ENCODE results near the gene CDC42SE2. TPM values are rescaled to one million over a fixed set of nuclear protein-coding genes. Genes with fewer than 3 reads are reported as not detected.
A peak's percentile ranks its signal among the peaks of the same experiment; 100 is the strongest.
"Not testable (repeated sequence)": the region's sequence is repeated elsewhere in the genome, so short reads cannot be mapped to it uniquely, and the experiment has no call there.

The CDC42SE2 gene
- total RNA-seq, 1 donor from 2014 or later, result 49.3 TPM

GRCh38 chr5:131389096-131389868 lies 125.4 kb downstream of the CDC42SE2 start:
- no peak for DNase-seq (ENCODE audit: low read depth, low spot score)

DNA sequence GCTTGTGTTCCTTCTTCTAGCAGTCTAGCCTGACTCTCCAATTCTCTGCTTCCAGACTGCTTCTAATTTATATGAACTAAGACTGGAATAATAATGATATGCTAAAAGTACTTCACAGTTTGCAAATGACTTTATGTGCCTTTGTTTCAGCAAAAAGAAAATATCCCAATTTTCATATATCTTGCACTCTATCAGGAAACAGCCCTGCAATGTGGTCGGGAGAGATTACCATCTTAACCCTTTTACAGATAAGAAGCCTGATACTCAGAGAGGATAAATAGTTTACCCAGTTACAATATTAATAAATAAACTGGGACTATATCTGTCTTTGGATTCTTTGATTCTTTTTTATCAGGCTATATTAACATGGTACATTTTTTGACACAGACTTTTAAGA lies 126.0 kb downstream of the CDC42SE2 start:
- no peak for DNase-seq (ENCODE audit: low read depth, low spot score)

DNA sequence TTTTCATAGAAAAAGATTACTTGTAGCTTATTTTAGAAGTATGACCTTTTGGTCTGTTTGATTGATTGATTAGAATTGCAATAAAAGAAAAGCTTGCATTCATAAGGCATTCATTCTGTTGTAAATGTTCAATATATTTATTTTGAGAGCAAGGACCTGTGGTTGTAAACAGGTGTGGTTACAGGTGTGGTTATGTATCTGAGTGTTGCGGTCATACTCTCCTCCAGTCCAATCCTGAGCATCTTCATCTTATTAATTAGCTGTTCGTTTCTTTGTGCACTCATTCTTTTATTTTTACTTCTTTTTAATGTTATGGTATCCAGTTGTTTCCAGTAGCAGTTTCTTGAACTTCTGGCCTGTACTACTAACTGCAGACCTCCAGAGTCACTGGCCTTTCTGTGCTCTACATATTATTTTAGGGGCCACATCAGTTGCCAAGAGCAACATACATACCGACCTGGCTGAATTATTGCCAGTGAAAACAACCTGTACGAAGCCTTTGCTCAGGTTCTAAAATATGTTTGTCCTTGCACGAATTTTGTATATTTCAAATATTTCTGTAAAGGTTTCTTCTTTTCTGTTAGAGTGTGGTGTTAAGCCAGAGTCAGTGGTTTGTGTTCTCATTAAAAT lies 128.7 kb downstream of the CDC42SE2 start:
- no peak for DNase-seq (ENCODE audit: low read depth, low spot score)

- DNase-seq (ENCODE audit: low read depth, low spot score), result peak; percentile 69
These were observed 129.7 kb downstream of the CDC42SE2 start for GRCh38 chr5:131393498-131393968.

DNA sequence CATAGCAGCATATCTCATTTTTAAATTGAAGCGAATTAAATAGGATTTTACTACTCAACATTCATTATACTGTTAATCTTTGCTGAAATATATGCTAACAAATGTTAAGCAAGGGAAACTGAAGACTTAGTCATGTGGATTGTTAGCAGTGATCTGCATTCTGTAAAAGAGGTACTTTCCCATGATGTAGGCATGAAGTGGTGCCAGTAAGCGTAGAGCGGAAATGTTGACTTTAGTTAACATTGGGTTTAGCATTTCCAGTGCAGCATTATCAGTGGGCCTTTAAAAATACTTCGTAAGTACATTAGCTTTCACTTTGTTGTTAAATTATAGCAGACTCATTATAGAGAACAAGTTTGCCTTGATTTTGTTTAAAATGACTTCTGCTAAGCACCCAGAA lies 130.3 kb downstream of the CDC42SE2 start:
- DNase-seq (ENCODE audit: low read depth, low spot score), result peak; percentile 84

DNA sequence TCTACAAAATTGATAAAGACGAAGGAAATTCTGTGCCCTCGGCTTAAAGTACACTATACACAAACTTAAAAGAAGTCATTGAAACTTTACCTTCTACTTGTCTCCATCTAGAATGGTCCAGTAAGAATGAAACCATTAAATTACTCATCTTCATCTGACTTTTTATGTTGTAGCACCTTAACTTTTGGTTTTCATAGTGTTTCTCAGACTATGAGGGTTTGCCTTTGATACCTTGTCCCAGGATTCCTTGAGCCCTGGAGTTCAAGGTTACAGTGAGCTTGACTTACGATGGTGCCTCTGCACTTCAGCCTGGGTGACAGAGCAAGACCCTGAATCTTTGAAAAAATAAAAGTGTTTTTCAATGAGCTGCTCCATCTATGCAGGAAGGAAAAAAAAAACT lies 132.2 kb downstream of the CDC42SE2 start:
- DNase-seq (ENCODE audit: low read depth, low spot score), result no peak

- DNase-seq (ENCODE audit: low read depth, low spot score), result no peak
These were observed 132.9 kb downstream of the CDC42SE2 start for GRCh38 chr5:131396630-131397273.

GRCh38 chr5:131399007-131399406 lies 135.2 kb downstream of the CDC42SE2 start:
- not testable (repeated sequence) for DNase-seq (ENCODE audit: low read depth, low spot score)

DNA sequence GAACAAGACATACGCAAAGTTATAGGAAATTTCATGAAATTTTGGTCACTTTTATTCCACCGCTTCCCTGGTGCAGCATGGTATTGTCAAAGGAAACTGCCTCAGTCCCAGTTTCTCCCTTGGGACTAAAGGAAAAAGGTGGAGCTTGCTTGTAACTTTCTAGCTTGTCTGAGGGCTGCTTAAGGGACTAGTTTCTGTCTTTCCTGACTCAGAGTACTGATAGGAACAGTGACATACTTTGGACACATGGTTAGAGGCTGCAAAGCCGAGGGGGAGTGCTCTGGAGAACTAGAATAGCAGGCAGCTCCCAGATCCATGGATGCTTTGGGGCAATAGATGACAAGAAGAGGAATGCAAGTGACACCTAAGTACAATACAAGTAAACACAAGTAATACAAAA lies 136.7 kb downstream of the CDC42SE2 start:
- no peak for DNase-seq (ENCODE audit: low read depth, low spot score)

GRCh38 chr5:131405674-131406073 lies 141.8 kb downstream of the CDC42SE2 start:
- no peak for DNase-seq (ENCODE audit: low read depth, low spot score)

- DNase-seq (ENCODE audit: low read depth, low spot score), result no peak
These were observed 142.2 kb downstream of the CDC42SE2 start for GRCh38 chr5:131406076-131406475.

DNA sequence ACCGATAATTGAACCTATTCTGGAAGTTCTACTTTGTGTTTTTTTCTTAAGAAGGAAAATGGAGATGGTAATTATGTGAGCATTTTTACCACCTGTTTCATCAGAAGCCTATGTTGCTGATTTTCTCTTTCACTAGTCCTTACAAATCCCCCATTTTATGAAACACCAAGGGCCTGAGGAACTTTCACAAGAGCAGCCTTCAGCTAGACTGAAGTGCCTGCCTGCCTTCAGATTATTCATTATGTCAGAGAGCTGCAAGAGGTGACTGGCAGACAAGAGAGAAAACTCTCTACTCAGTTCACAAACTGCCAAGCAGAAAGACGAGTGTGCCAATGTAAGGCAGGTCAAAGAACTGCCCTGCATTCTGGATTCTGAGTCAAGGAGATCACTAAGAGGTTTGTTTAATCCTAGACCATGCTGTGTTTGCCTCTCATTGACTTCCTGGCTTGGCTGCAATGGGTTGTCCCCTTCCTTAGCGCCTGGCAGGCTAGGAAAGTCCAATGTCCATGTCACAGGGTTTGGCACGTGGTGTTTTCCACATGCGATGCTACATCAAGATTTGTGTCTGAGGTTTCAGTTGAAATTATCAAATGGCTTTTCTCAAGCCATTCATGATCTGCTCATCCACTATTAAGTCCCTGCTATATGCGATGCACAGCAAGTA lies 143.3 kb downstream of the CDC42SE2 start:
- DNase-seq (ENCODE audit: low read depth, low spot score), result no peak

GRCh38 chr5:131413605-131414559 lies 150.0 kb downstream of the CDC42SE2 start:
- DNase-seq (ENCODE audit: low read depth, low spot score), result no peak

DNA sequence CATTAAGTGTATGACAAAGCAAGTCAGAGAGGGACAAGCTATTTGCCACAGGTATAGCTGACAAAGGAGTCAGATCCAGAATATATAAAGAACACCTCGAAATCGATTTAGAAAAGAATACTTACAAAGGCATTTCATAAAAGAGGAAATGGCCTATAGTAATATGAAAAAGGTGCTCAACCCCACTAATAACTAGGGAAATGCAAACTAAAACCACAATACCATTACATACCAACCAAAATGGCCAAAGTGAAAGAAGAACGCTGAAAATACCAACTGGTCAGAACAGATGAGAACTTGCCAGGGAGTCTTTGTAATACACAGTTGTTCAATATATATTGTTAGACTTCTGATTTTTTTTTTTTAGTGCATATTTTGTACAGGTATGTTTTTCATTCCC lies 152.9 kb downstream of the CDC42SE2 start:
- DNase-seq (ENCODE audit: low read depth, low spot score), result no peak

- DNase-seq (ENCODE audit: low read depth, low spot score), result peak; percentile 53
These were observed 153.5 kb downstream of the CDC42SE2 start for GRCh38 chr5:131417240-131417869.

DNA sequence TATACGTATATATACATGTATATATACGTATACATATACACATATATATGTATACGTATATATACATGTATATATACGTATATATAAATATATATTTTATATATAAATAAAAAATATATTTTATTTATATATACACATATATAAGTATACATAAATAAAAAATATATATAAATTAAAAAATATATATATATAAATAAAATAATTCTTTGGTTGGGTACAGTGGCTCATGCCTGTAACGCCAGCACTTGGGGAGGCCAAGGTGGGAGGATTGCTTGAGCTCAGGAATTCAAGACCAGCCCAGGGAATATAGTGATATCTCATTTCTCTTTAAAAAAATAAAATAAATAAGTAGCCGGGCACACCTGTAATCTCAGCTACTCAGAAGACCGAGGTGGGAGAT lies 155.0 kb downstream of the CDC42SE2 start:
- DNase-seq (ENCODE audit: low read depth, low spot score), result no peak

DNA sequence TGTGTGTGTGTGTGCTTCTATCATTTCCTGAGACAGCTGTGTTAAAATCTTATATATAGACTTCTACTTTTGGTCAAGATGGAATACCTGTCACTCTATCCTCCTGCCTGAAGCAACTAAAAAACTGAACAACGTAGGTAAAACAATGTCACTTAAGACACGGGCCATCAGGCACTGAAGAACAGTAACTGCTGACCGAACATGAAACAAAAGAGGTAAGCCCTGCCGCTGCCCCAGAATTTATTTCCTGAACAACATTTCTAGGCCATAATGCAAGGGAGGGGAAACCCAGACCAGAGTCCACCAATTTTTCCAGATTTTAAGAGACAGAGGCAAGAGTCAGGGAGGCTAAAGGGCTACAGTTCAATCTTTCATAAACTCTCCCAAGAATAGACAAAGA lies 156.0 kb downstream of the CDC42SE2 start:
- DNase-seq (ENCODE audit: low read depth, low spot score), result no peak

DNA sequence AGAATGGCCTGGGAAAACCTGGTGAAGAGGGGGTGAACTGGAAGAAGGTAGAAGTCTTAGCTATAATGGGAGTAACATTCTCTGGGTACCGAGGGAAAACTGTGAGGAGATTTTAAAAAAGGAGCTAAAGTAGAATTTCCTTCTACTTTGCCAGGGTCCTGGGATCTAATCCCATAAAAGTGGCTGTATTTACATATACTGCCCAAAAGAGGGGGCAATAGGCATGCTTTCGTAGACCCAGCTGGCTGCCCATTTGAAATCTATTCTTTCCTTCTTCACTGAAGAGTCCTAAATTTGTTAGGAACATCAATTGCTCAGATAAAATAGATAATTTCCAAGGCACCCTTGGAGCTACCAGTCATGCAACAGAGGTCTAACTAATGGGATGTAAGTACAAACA lies 159.2 kb downstream of the CDC42SE2 start:
- peak; percentile 10 for DNase-seq (ENCODE audit: low read depth, low spot score)

DNA sequence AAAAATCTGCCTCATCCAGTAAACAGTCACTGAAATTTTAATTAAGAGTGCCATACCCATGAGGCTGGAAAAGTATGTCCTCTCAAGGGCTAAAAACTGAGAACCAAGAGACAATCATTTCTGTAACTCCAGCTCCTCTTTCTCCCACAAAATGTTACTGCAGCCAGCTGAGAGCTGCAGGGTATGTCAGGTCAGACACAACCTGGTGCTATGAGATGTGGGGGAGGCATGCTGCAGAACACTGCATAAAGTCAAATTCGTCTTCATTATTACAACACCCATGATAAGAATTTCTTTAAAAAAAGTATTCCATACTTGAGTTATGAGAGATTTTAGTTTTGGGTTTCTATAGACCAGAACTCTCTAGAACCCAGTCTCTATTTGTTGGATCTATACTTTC lies 162.2 kb downstream of the CDC42SE2 start:
- DNase-seq (ENCODE audit: low read depth, low spot score), result no peak

DNA sequence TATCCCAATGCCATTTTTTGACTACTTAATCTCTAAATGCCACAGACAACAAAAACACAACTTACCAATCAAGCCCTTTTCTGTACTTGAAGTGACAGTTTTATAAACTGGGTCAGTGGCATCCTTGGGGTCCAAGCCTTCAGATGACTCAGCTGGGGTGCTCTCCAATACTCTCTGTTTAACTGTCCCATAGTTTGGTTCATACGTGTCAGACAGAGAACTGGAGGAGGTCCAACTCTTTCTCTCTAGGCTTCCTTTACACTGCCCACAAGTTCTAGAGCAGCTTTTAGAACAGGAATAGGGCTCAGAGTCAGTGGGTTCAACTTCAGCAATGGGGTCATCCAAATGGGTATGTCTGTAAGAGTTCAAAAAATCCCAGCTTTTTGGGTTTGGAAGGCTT lies 166.9 kb downstream of the CDC42SE2 start:
- DNase-seq (ENCODE audit: low read depth, low spot score), result no peak

Measured in pulmonary artery endothelial cell (primary cell).